ENCODE measurements around the gene AP2B1.

DNA sequence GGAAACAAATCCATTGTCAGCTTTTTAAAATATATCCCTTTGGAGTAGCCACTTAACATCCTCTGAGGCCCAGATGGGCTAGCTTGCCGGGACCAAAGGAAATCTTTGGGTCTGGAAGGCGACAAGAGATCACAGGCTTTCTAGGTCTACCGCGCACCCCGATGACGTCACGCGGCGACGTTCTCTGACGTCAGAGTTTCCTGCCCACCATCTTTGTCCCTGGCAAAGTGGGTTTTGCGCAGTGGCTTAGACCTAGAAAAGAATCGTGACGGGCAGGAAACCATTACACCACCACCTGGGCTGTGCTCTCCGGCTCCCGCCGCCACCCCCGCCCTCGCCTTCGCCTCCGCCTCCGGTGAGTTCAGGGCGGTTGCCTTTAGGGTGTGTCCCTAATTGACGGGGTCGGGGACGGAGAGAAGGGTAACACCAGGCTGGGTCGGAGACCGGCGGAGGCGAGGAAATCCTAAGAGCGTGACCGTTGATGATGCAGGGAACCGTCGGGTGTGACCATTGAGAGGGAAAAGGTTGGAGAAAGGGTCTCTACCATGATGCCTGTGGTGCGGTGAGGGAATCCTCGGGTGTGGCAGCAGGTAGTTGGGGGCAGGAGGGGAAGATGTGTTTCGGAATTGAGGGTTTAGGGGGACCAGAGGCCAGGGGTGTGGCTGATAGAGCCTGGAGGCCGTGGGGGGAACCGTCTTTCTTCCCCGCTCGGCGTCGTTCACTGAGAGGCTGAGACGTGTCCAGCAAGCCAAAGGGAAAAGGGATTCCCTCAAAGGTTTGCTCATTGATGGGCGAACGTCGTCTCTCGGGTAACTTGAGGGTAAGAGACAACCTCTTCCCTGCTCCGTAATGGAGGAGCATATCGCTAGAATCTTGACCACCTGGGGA is at the start of gene AP2B1:
- TF ChIP-seq ATF6 (CRISPR knock-in tag; IDR thresholded peaks at IDR 0.05) (no peak), ATF1 (CRISPR knock-in tag; IDR thresholded peaks at IDR 0.05) (peak; percentile 93; the same call in 1 of the 2 replicates), NR3C1 (CRISPR knock-in tag; conservative IDR thresholded peaks at IDR 0.05; ENCODE audit: low read depth) (no peak), ZSCAN18 (CRISPR knock-in tag; IDR thresholded peaks at IDR 0.05) (no peak), GABPB1 (CRISPR knock-in tag; IDR thresholded peaks at IDR 0.05) (peak; percentile 81; the same call in 1 of the 2 replicates), ESRRA (CRISPR knock-in tag; IDR thresholded peaks at IDR 0.05; ENCODE audit: borderline replicate concordance) (no peak), CREB1 (CRISPR knock-in tag; IDR thresholded peaks at IDR 0.05) (peak; percentile 94), FOXJ3 (CRISPR knock-in tag; IDR thresholded peaks at IDR 0.05; ENCODE audit: borderline replicate concordance) (no peak), CTCF (IDR thresholded peaks at IDR 0.05) (no peak), CBFB (CRISPR knock-in tag; IDR thresholded peaks at IDR 0.05; ENCODE audit: low read depth) (no peak), SP1 (CRISPR knock-in tag; conservative IDR thresholded peaks at IDR 0.05) (peak; percentile 85), JUN (CRISPR knock-in tag; IDR thresholded peaks at IDR 0.05) (no peak)
